ENCODE data around the gene SPEF2.

The SPEF2 gene

GRCh38 chr5:35789732-35790456, 172.2 kb downstream of the SPEF2 start:
- no peak for DNase-seq

DNA sequence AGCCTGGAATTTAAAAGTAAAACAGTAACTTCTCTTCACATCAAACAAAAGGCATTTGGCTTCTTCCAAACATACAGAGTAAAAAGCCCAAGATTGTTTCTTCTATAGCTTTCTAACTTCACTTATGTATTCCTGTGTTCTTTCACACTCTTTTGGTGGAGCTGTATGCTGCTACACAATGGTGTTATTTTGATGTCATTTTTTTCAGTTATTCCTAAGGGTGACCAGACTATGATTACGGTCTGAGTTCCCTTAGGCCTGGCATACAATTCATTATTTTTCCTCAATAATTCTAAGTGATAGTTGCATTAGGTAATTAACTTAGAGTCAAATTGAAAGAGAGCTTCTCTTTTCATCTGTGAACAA, 172.8 kb downstream of the SPEF2 start:
- no peak for DNase-seq

- no peak for DNase-seq
Measured at GRCh38 chr5:35794328-35794619, 176.6 kb downstream of the SPEF2 start.

DNA sequence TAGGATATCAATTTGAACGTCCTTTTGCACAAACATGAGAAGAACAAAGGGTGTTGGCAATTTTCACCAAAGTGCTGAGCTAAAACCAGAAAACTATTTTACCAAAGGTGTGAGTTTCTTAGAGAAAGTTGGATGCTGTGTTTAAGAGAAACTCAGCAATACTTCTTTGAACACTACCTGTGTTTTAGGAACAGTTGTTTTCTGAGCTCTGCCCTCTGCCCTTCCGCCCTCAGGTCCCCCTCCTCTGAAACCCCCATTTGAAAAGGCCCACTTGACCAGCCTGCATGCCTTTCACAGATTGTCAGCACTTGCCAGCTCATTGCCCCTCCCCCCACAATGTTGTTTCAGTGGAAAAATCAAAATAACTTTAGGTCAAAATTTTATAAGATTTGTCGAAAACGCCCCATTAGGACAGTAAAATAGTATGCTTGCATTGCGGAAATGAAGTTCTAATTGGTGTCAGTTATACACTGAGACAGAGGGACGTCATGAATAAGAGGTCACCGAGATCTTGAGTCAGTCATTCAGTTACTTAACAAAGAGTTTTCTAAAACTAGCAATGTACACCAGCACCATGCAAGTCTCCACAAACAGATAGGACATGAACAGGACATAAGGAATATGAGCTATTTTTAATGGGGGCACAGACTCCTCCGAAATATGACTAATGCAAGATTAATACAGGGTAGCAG, 177.2 kb downstream of the SPEF2 start:
- no peak for DNase-seq

DNA sequence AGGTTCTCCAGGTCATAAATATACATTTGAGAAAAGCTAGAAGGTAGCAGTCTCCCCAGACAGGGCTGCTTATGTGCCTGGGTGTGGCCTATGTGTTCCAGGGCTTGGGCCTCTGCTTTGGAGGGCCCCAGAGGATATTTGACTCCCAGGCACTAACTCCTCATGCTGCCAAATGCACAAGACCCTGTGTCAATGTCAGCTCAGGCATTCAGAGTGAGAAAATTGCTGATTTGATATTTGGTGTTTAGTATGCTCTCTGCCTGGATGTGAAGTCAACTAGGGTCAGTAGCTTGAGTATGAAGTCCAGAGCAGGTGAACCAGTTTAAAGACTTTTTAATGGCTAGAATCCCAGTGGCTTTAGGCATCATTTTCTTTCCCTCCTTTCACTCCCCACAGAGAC, 181.5 kb downstream of the SPEF2 start:
- no peak for DNase-seq

DNA sequence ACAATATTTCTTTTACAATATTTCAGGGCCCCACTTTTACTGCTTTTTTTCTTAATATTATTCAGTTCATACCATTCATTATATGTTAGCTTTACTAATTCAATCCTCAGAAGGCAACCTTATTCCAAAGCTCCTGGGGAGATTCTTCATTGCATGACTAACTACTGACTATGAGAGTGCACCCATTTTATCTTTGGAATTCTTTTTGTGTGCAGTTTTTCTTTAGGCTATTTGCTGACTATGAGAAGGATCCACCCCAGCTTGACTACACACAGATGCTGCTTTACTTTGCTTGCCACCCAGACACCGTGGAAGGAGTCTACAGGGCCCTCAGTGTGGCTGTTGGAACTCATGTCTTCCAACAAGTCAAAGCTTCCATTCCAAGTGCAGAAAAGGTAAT, 182.1 kb downstream of the SPEF2 start:
- DNase-seq = no peak

- DNase-seq = no peak
Measured at GRCh38 chr5:35803191-35803651, 185.6 kb downstream of the SPEF2 start.

DNA sequence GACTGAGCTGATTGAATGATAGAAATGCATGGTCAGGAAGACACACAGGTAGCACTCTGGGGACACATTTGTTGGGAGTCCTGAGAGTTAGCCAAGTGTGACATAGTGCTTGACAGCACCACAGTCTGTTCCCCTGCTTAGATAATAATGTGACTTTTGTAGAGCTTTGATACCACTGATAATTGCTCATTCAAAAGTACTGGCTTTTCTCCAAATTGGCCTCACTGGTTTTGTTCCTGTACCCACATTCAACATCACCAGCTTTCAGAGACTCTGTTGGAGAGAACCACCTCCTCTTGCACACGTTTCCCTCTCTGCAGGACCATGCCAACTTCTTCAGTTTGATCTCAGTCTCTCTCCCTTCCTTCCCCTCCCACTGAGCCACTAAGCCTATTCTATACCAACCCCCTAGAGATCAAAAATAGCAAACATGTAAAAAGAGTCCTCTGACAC, 186.6 kb downstream of the SPEF2 start:
- DNase-seq = no peak

GRCh38 chr5:35804841-35805240, 187.2 kb downstream of the SPEF2 start:
- no peak for DNase-seq

DNA sequence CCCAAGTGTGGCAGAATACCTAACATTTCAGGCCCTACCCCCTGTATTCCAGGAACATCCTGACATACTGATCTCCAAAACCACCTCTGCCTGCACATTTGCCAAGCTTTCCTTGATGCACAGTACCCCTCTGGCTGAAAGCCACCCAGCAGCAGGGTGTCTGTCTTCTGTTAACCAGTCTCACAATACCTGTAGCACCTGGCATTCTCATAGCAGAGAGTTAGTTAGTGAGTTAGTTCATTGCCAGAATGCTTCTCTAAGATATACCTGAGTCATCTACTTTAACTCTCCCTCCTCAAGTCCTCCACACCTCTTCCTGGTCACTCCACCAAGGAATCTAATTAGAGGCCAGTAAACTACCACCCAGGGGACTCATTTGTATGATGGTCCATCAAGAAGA, 192.9 kb downstream of the SPEF2 start:
- no peak for DNase-seq

DNA sequence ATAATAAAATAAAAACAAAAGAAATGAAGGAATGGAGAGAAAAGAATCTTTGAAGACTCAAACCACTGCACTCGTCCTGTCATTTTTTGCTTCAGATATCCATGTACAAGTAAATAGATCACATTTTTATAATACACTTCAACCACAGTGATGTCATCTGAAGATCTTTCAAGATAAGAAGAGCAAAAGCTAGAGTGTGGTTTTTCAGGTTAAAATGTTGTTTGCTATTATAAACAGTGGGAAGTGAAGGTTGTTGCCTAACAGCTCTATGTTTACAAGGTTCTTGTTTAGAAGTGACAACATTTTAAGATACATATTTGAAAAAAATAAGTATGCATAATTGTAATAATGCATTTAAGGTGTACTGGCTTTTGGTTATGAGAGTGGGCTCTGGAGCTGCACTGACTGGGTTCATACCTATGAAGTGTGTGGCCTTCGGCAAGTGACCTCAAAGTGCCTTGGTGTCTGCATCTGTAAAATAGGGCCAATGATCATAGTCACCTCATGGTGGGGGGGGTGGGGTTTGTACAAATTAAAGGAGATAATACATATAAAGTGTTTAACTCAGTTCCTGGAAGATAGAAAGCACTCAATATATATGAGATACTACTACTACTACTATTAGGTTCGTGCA, 193.6 kb downstream of the SPEF2 start:
- peak in 1 of 2 donors; percentile 36 for DNase-seq

DNA sequence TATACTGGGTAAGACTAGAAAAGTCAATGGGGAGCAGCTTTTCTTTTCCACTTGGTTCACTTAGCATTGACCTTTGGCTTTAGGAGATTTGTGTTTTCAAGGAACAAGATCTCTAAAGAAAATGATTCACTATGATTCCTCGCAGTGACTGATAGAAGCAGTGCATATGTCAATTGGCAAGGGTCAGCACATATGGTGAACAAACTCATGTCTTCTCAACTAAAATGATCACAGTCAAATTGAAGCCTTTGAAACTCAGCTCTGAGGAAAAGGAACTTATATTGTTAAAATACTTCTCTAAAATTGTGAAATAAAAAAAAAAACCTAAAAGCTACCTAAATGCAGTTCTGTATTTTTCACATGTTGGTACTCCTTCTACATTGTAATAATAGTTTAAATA, 195.9 kb downstream of the SPEF2 start:
- no peak for DNase-seq

DNA sequence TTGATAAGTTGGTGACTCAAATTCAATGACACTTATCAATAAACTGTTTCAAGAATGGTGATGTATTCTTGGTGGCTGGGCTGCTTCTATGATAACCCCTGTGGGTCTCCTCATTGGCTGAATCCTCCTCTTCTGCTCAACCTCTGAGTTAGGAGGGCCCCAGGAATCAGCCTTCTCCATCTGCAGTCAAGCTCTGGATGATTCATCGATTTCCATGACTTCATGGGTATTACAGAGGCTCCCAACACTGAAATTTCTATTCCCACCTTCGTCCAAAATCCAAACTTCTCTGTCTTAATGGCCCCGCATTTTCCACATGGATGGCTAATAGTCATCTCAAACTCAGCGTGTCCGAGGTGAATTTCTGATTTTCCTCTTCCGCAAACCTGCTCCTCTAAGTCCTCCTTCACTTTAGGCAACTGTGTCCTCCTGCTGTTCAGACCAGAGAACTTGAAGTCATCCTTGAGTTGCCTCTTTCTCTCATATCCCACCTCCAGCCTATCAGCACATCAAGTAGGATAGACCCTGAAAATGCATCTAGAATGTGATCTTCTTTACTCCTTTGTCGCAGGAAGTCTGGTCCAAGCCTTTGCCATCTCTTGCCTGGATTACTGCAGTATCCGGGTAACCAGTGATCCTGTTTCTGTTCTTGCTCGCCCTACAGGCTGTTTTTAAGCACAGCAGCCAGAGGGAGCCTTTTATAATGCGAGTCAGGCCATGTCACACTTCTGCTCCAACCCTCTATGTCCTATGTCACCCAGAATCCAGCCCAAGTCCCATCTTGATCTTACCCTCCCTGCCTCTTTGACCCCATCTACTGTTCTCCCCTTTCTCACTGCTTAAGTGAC, 197.7 kb downstream of the SPEF2 start:
- DNase-seq = peak in 1 of 2 donors; percentile 35

DNA sequence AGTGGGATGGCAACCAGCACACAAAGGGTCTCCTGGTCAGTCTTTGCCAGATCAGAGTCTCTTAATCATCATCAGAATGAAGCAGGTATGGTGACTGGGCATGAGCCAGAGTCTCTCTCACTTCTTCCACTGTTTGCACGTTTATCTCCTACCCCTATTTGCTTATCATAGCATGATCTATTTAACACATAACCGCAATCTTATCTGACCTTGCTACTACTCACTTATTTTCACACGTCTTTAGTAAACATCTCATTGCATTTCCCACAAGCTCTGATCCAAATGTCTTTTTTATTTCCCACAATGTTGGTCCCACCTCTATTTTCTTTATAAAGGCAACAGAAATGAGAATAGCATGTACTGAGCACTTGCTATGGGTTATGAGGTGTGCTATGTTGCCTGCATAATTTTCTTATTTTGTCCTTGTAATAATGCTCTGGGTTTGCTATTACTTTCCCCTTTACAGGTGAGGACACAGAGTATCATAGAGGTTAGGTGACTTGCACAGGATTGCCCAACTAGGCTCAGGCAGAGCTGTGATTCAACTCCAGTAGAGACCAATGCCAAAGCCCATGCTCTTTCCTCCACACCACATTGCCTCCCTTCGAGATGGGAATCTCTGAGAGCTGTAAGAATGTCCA, 199.3 kb downstream of the SPEF2 start:
- DNase-seq = no peak

GRCh38 chr5:35819026-35819425, 201.4 kb downstream of the SPEF2 start:
- no peak for DNase-seq

DNA sequence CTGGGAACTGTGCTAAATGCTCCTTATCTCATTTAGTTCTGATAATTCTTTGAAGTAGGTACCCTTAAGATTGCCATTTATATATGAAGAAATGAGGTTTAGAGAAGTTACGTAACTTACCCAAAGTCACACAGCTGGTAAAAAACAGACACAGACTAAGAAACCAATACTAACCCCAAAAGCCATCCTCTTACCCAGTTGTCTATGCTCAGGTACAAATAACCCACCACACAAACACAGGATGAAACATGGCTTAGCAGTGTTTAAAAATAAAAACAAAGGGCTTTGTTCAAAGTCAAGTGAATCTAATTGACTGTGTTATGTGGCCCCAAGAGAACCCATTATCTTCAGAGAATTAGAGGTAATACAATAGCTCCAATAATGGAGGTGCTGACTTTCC, 202.0 kb downstream of the SPEF2 start:
- DNase-seq = no peak

DNA sequence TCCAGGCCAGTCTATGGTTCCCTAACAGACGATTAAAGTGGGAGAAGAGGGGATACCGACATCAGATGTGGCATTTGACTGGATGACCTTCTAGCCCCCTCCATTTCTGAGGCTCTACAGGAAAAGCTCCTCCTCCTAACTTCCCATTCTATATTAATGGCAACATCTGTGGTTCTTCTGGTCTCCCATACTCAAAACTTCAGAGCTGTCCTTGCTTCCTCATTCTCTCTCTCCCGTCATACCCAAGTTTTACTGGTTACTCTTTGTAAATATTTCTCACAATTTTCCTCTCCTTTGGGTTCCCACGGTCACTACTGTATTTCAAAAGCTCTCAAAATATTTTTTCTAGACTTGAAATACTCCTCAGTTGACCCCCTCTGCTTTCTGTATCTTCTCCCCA, 203.1 kb downstream of the SPEF2 start:
- no peak for DNase-seq

- DNase-seq = peak; percentile 51 to 63
Measured at GRCh38 chr5:35821513-35821912, 203.8 kb downstream of the SPEF2 start.

- DNase-seq = peak in 1 of 2 donors; percentile 37
Measured at GRCh38 chr5:35822511-35822910, 204.8 kb downstream of the SPEF2 start.

- no peak for DNase-seq
Measured at GRCh38 chr5:35823347-35824098, 205.9 kb downstream of the SPEF2 start.

DNA sequence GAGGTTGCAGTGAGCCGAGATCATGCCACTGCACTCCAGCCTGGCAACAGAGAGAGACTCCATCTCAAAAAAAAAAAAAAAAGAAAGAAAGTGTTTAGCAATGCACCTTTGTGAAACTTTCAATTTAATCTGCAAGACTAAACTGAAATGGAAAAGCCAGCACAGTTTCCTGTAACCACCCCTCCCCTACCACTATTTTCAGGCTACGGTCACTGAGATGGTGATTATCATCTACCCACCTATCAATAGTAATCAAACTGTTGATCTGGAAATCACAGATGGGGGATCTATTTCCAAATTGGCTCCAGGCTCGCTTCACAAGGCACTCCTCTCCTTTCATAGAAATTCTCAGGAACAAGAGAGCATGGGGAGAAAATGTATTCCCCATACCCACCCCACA, 208.4 kb downstream of the SPEF2 start:
- DNase-seq = no peak

DNA sequence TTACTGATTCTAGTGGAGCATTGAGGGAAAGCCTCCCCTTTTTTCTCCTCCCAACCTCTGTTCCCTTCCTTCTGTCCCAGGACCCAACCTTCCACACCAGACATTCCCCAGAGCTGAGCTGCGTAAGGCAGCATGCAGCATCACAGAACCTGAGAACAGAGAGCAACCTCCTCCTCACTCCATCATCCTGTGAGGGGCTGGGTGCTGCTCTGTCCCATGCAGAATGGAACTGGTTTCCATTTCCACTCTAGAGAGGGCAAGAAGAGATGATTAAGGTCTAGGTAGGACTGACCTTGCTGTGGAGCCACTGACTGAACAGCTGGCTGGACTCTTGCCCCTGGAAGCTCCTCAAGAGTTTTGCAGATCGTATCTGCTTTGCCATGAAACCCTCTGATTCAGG, 208.9 kb downstream of the SPEF2 start:
- peak; percentile 42 to 52 for DNase-seq

Data from stimulated activated CD4-positive, alpha-beta T cell treated with anti-CD3 and anti-CD28 coated beads, Interleukin-2, amount 100 ng/mL, for 24 hours (primary cell).